Gastroesophageal sphincter (tissue), 4 donors: ENCODE data around the gene CEBPA. TPM values are rescaled to one million over a fixed set of nuclear protein-coding genes. Genes with fewer than 3 reads are reported as not detected.

Source experiments
- ATAC-seq: fragments of 150-250 bp; one replicate; pipeline ENCODE4 v1.9.1; 2016; ENCODE audit warnings: mild to moderate bottlenecking, moderate library complexity
- H3K27ac ChIP-seq, 4 donors: fragments of 200-600 bp; sonication (generic) in 3 of 4; 1 replicate in 3 of 4; 2 replicates in 1 of 4; pipeline ENCODE4 v1.5.1; 2016 to 2019
- H3K27me3 ChIP-seq: fragments of 200-600 bp; sonication (generic); one replicate; pipeline ENCODE4 v1.5.1; 2019
- H3K36me3 ChIP-seq, 2 donors: fragments of 200-600 bp; sonication (generic); one replicate each; pipeline ENCODE4 v1.5.1; 2019; ENCODE audit warnings: control low read depth in 1 of 2
- H3K4me1 ChIP-seq, 3 donors: fragments of 200-600 bp; sonication (generic); 1 replicate in 2 of 3; 2 replicates in 1 of 3; pipeline ENCODE4 v1.5.1; 2016 to 2019; ENCODE audit warnings: control low read depth in 2 of 3
- H3K4me3 ChIP-seq, 2 donors: fragments of 200-600 bp; sonication (generic); one replicate each; pipeline ENCODE4 v1.5.1; 2019; ENCODE audit warnings: mild to moderate bottlenecking in 1 of 2, moderate library complexity in 1 of 2
- H3K9me3 ChIP-seq, 3 donors: fragments of 200-600 bp; sonication (generic); one replicate each; pipeline ENCODE4 v1.5.1; 2017 to 2019; ENCODE audit warnings: control low read depth in 2 of 3
- CTCF ChIP-seq, 4 experiments: fragments of 200-600 bp in 2 of 4; fragments of 450-650 bp in 2 of 4; sonication (generic) in 1 of 4; IDR thresholded peaks; one replicate each; pipeline ENCODE4 v1.5.1; 2017 to 2019; ENCODE audit warnings: antibody characterized with exemption in 4 of 4, mild to moderate bottlenecking in 2 of 4, moderate library complexity in 2 of 4
- EP300 ChIP-seq: sonication (generic); formaldehyde crosslinking; IDR thresholded peaks from one replicate; pipeline ENCODE4 v1.6.1; 2017; ENCODE audit warnings: antibody characterized with exemption, mild to moderate bottlenecking
- POLR2A ChIP-seq, 2 donors: fragments of 450-650 bp; IDR thresholded peaks; one replicate each; pipeline ENCODE4 v1.6.1; 2017; ENCODE audit warnings: antibody characterized with exemption in 2 of 2, mild to moderate bottlenecking in 2 of 2, moderate library complexity in 1 of 2
- POLR2AphosphoS5 ChIP-seq: sonication (generic); formaldehyde crosslinking; IDR thresholded peaks from one replicate; pipeline ENCODE4 v1.6.1; 2017; ENCODE audit warnings: antibody characterized with exemption
- WGBS, 2 donors: methylation state at CpG; one replicate each; pipeline ENCODE4 v1.1.5; 2018; ENCODE audit warnings: low coverage in 1 of 2; 5-methylcytosine and 5-hydroxymethylcytosine counted together
- total RNA-seq, 4 donors: library from RNA; depleted of rRNA; stranded (reverse); fragments of >200 nt; gene quantifications; one replicate each; pipeline ENCODE4 v1.1.0, GENCODE V29; 2016

Gene CEBPA
- total RNA-seq, 4 donors from 2014 or later: 7.0 to 11.3 (median 9.0) TPM

DNA sequence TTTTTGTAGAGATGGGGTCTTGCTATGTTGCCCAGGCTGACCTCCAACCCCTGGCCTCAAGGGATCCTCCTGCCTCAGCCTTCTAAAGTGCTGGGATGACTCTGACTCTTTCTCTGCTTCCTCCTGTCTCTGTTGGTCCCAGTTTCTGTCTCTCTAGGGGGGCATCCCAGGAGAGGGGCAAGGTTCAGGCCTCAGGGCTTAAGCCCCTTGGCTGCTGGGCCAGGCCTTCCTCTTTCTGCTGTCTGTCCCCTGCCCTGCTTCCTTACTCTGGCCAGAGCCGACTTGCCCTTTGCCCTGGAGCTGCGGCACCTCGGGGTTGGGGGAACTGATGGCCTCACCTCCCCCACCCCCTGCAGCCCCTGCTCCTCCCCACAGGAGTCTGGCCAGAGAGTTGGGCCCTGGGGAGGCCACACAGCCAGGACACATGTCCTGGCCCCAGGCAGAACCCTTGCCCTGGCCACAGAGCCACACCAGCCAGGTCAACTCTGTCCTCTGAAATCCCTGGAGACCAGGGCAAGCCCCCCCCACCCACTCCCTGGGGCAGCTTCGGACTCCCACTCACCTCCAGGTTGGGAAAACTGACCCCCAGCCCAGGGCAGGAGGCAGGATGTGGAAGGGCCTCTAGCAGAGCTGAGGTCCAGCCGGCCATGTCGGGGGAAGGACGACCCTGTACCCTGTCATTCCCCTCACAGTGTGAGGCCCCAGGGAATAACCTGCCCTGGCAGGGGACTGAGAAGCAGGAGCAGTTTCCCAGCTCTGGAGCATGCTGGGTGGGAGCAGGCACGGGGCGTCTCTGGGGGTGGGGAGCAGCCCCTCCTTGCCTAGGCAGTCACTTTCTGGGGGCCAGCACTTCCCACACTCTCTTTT, 23.7 kb downstream of the CEBPA start:
- H3K4me3 ChIP-seq: no peak overlapping the region
- TF ChIP-seq EP300: no peak
- TF ChIP-seq CTCF (IDR thresholded peaks at IDR 0.05): no peak
- no peak for TF ChIP-seq POLR2AphosphoS5
- no peak for TF ChIP-seq POLR2A (IDR thresholded peaks at IDR 0.05)
- WGBS, 2 donors: no CpG with 5 or more reads among the region's 9 CpGs
- no peak overlapping the region for H3K27ac ChIP-seq
- H3K9me3 ChIP-seq: no peaks in the 10 kb centered on the region
- ATAC-seq: no peak
- no peaks in the 10 kb centered on the region for H3K36me3 ChIP-seq
- peaks cover 17% of the 10 kb centered on the region for H3K27me3 ChIP-seq
- peaks cover 0 to 11% (median 0%) of the 10 kb centered on the region in 3 donors for H3K4me1 ChIP-seq

GRCh38 chr19:33278023-33278402, 24.3 kb downstream of the CEBPA start:
- H3K9me3 ChIP-seq: no peaks in the 10 kb centered on the region
- H3K27ac ChIP-seq: no peak overlapping the region
- peaks cover 0 to 16% (median 0%) of the 10 kb centered on the region in 3 donors for H3K4me1 ChIP-seq
- no peak for TF ChIP-seq EP300
- TF ChIP-seq POLR2AphosphoS5: no peak
- no peak for TF ChIP-seq CTCF (IDR thresholded peaks at IDR 0.05)
- TF ChIP-seq POLR2A (IDR thresholded peaks at IDR 0.05): no peak
- H3K36me3 ChIP-seq: no peaks in the 10 kb centered on the region
- H3K4me3 ChIP-seq: no peak overlapping the region
- H3K27me3 ChIP-seq: peaks cover 17% of the 10 kb centered on the region
- WGBS, 2 donors: 60 to 88% methylated on average over 1 to 3 of the region's 4 CpGs
- ATAC-seq: no peak

DNA sequence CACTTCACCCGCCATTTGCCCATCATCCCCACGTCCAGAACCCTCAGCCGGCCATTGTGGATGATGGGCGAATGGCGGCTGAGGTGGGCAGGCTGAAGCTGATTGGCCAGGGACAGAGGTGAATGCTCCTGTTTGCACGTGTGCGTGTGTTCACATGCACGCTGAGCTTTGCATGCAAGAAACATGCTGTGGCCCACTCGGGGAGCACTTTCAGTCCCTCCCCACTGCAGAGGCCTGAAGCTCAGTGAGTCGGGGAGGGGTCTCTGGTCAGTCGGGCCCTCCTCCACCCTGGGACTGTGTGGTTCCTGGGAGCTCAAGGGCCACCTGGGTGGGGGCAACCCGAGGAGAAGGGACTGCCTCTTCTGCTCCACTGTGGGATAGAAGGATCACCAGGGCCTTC, 24.9 kb downstream of the CEBPA start:
- H3K9me3 ChIP-seq: no peaks in the 10 kb centered on the region
- peaks cover 0 to 16% (median 0%) of the 10 kb centered on the region in 3 donors for H3K4me1 ChIP-seq
- TF ChIP-seq POLR2A (IDR thresholded peaks at IDR 0.05): no peak
- no peak for TF ChIP-seq EP300
- no peak for TF ChIP-seq CTCF (IDR thresholded peaks at IDR 0.05)
- TF ChIP-seq POLR2AphosphoS5: no peak
- 80% methylated on average over 2 of the region's 12 CpGs; no CpG with 5 or more reads in 1 of the 2 donors for whole genome bisulfite sequencing, 2 donors
- no peak for ATAC-seq
- peaks cover 17% of the 10 kb centered on the region for H3K27me3 ChIP-seq
- no peak overlapping the region for H3K27ac ChIP-seq
- H3K36me3 ChIP-seq: no peaks in the 10 kb centered on the region
- H3K4me3 ChIP-seq: no peak overlapping the region

- whole genome bisulfite sequencing, 2 donors: 100% methylated on average over 1 of the region's 19 CpGs; no CpG with 5 or more reads in 1 of the 2 donors
- no peak for ATAC-seq
- Histone ChIP-seq H3K27me3 (peaks cover 7% of the 10 kb centered on the region), H3K4me1 (peaks cover 0 to 16% (median 0%) of the 10 kb centered on the region in 3 donors), H3K4me3 (no peak overlapping the region), H3K36me3 (no peaks in the 10 kb centered on the region), H3K27ac (no peak overlapping the region), H3K9me3 (no peaks in the 10 kb centered on the region)
- no peak for TF ChIP-seq POLR2AphosphoS5
- no peak for TF ChIP-seq EP300
- no peak for TF ChIP-seq CTCF (IDR thresholded peaks at IDR 0.05)
Measured at GRCh38 chr19:33275933-33276619, 26.3 kb downstream of the CEBPA start.
